ENCODE measurements around the gene THADA. TPM values are rescaled to one million over a fixed set of nuclear protein-coding genes. Genes with fewer than 3 reads are reported as not detected.

Gene THADA
- polyA plus RNA-seq, 3 donors: 7.3 to 11.2 (median 9.7) TPM

GRCh38 chr2:43399515-43400264 lies 196.1 kb downstream of the THADA start:
- no CpG with 5 or more reads among the region's 4 CpGs for WGBS (ENCODE audit: insufficient coverage)
- no peak overlapping the region for H2AFZ ChIP-seq (ENCODE audit: insufficient read depth, low read depth, low read length, poor library complexity, severe bottlenecking)
- H3K36me3 Mint-ChIP-seq: peaks cover 30 to 41% of the 10 kb centered on the region in 2 donors
- DNase-seq: peak in 1 of 3 donors; percentile 20
- H3K4me1 Mint-ChIP-seq: peaks cover 41% of the 10 kb centered on the region
- intact Hi-C loops (cut with micrococcal nuclease): loop anchor here (10.0 kb wide), 1 partner anchor 95 kb away; no protein-coding TSS in a partner anchor
- no peaks in the 10 kb centered on the region for H3K9me3 ChIP-seq (replicated peaks in 1 of 2; ENCODE audit: control insufficient read depth in 1 of 2, insufficient read depth in 1 of 2, low read length in 2 of 2)
- H3K79me2 ChIP-seq (ENCODE audit: insufficient read depth, low read length): no peaks in the 10 kb centered on the region
- no peaks in the 10 kb centered on the region for H4K20me1 ChIP-seq (ENCODE audit: insufficient read depth, low read length)
- no peak overlapping the region for H3K4me2 ChIP-seq (replicated peaks; ENCODE audit: extremely low read depth, low read length, poor library complexity, severe bottlenecking)
- no peak overlapping the region for H3K4me3 ChIP-seq (replicated peaks in 1 of 3; ENCODE audit: low read depth in 2 of 3, low read length in 3 of 3)
- H3K36me3 ChIP-seq (replicated peaks in 1 of 2; ENCODE audit: control insufficient read depth in 1 of 2, insufficient read depth in 2 of 2, low read length in 2 of 2): peaks cover 8 to 20% of the 10 kb centered on the region in 2 donors
- peak overlapping the region in 5 of 7 donors; percentile 6 to 84 (median 48) for H3K27ac Mint-ChIP-seq
- no peak overlapping the region for H3K4me3 Mint-ChIP-seq
- no peak for TF ChIP-seq CTCF (IDR thresholded peaks at IDR 0.05)
- peaks cover 0 to 1% (median 0%) of the 10 kb centered on the region in 3 donors for H3K27me3 Mint-ChIP-seq (ENCODE audit: low read depth in 3 of 3)
- no peaks in the 10 kb centered on the region for H3K27me3 ChIP-seq (ENCODE audit: control insufficient read depth in 2 of 2, insufficient read depth in 2 of 2, low read length in 2 of 2)
- H3K4me1 ChIP-seq (ENCODE audit: control insufficient read depth in 1 of 2, insufficient read depth in 2 of 2, low read length in 2 of 2): peaks cover 11 to 26% of the 10 kb centered on the region in 2 donors
- H3K9me3 Mint-ChIP-seq: no peaks in the 10 kb centered on the region
- H3K9ac ChIP-seq (ENCODE audit: insufficient read depth, low read length, poor library complexity, severe bottlenecking): no peak overlapping the region
- H3K27ac ChIP-seq (ENCODE audit: low read depth in 1 of 2, low read length in 2 of 2): peak overlapping the region in 1 of 2 donors; percentile 11

GRCh38 chr2:43399098-43399497 lies 196.7 kb downstream of the THADA start:
- no CpG with 5 or more reads among the region's 2 CpGs for WGBS (ENCODE audit: insufficient coverage)
- TF ChIP-seq CTCF (IDR thresholded peaks at IDR 0.05): no peak
- Mint-ChIP-seq H3K27ac (peak overlapping the region in 2 of 7 donors; percentile 56 to 84), H3K4me3 (no peak overlapping the region), H3K4me1 (peaks cover 37% of the 10 kb centered on the region), H3K9me3 (no peaks in the 10 kb centered on the region), H3K36me3 (peaks cover 30 to 40% of the 10 kb centered on the region in 2 donors), H3K27me3 (ENCODE audit: low read depth in 3 of 3) (peaks cover 0 to 1% (median 0%) of the 10 kb centered on the region in 3 donors)
- Histone ChIP-seq H3K79me2 (ENCODE audit: insufficient read depth, low read length) (no peaks in the 10 kb centered on the region), H4K20me1 (ENCODE audit: insufficient read depth, low read length) (no peaks in the 10 kb centered on the region), H3K27ac (ENCODE audit: low read depth in 1 of 2, low read length in 2 of 2) (peak overlapping the region in 1 of 2 donors; percentile 11), H3K4me2 (replicated peaks; ENCODE audit: extremely low read depth, low read length, poor library complexity, severe bottlenecking) (no peak overlapping the region), H3K4me3 (replicated peaks in 1 of 3; ENCODE audit: low read depth in 2 of 3, low read length in 3 of 3) (no peak overlapping the region), H3K36me3 (replicated peaks in 1 of 2; ENCODE audit: control insufficient read depth in 1 of 2, insufficient read depth in 2 of 2, low read length in 2 of 2) (peaks cover 8 to 20% of the 10 kb centered on the region in 2 donors), H3K27me3 (ENCODE audit: control insufficient read depth in 2 of 2, insufficient read depth in 2 of 2, low read length in 2 of 2) (no peaks in the 10 kb centered on the region), H3K9me3 (replicated peaks in 1 of 2; ENCODE audit: control insufficient read depth in 1 of 2, insufficient read depth in 1 of 2, low read length in 2 of 2) (no peaks in the 10 kb centered on the region), H2AFZ (ENCODE audit: insufficient read depth, low read depth, low read length, poor library complexity, severe bottlenecking) (no peak overlapping the region), H3K9ac (ENCODE audit: insufficient read depth, low read length, poor library complexity, severe bottlenecking) (no peak overlapping the region), H3K4me1 (ENCODE audit: control insufficient read depth in 1 of 2, insufficient read depth in 2 of 2, low read length in 2 of 2) (peaks cover 8 to 21% of the 10 kb centered on the region in 2 donors)
- intact Hi-C loops (cut with micrococcal nuclease): no loop called here
- DNase-seq: no peak

Data from CD14-positive monocyte (primary cell).